ENCODE data around the gene AATK. TPM values are rescaled to one million over a fixed set of nuclear protein-coding genes. Genes with fewer than 3 reads are reported as not detected.

The AATK gene
- total and polyA plus RNA-seq, 2 of the 13 experiments (the other 11 are each of a cell fraction or from before 2014, with no cell fraction given): 2.9 to 8.4 TPM

DNA sequence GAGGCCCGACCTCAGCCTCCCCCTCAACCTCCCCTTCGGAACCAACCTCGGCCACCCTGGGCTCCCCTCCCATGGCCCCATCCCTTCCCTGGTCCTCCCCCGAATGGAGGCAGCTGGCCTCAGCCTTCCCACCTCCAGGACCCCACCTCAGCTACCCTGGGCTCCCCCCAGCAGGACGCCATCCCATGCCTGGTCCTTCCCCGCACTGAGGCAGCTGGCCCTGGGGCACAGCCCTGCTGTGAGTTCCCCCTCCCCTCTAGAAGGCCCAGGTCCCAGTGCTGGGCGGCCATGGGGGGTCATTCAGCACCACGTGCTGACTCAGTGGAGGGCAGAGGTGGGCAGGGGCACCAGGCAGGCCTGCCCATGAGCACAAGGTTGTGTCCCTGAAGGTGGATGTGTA lies 29.7 kb downstream of the AATK start:
- BruUV-seq (replicated peaks): no TSS peak
- Histone ChIP-seq H3K9me3 (ENCODE audit: low read length) (no peaks in the 10 kb centered on the region), H3K4me2 (ENCODE audit: low read depth, low read length) (no peak overlapping the region), H2AFZ (ENCODE audit: low read length) (no peak overlapping the region), H4K20me1 (ENCODE audit: insufficient read depth, low read length) (no peaks in the 10 kb centered on the region), H3K4me3 (replicated peaks in 1 of 3; ENCODE audit: insufficient read depth in 1 of 3, low read depth in 2 of 3, low read length in 3 of 3) (no peak overlapping the region), H3K4me1 (ENCODE audit: insufficient read depth, low read length) (peaks cover 36% of the 10 kb centered on the region), H3K9ac (ENCODE audit: insufficient read depth, low read depth, low read length) (no peak overlapping the region), H3K27me3 (ENCODE audit: control insufficient read depth in 1 of 2, insufficient read depth in 2 of 2, low read length in 2 of 2) (no peaks in the 10 kb centered on the region), H3K36me3 (replicated peaks in 1 of 2; ENCODE audit: control insufficient read depth in 1 of 2, insufficient read depth in 2 of 2, low read length in 2 of 2) (no peaks in the 10 kb centered on the region), H3K27ac (ENCODE audit: extremely low read length, insufficient read depth, low read length) (no peak overlapping the region), H3K79me2 (ENCODE audit: insufficient read depth, low read length) (no peaks in the 10 kb centered on the region)
- ATAC-seq (no peak), DNase-seq (ENCODE audit: low spot score) (no peak), FAIRE-seq (no peak)
- intact Hi-C loops (cut with micrococcal nuclease; ENCODE audit: unreplicated experiment) (no loop called here), in situ Hi-C loops (cut with HindIII; ENCODE audit: extremely low pct_ligation_motif_present, low pct_unique_long_range_greater_than_20kb) (no loop called here)
- 62% methylated on average over 7 of the region's 8 CpGs for WGBS (ENCODE audit: low lambda C conversion rate)
- no peak for TF ChIP-seq IKZF4 (CRISPR knock-in tag; IDR thresholded peaks at IDR 0.05; ENCODE audit: borderline replicate concordance, low read depth, not compliant biosample characterization)
- no peak for TF ChIP-seq ETV5 (CRISPR knock-in tag; IDR thresholded peaks at IDR 0.05; ENCODE audit: borderline replicate concordance)
- no peak for TF ChIP-seq DPF2 (CRISPR knock-in tag; IDR thresholded peaks at IDR 0.05; ENCODE audit: borderline replicate concordance, low read depth)
- TF ChIP-seq, protein P1, sequence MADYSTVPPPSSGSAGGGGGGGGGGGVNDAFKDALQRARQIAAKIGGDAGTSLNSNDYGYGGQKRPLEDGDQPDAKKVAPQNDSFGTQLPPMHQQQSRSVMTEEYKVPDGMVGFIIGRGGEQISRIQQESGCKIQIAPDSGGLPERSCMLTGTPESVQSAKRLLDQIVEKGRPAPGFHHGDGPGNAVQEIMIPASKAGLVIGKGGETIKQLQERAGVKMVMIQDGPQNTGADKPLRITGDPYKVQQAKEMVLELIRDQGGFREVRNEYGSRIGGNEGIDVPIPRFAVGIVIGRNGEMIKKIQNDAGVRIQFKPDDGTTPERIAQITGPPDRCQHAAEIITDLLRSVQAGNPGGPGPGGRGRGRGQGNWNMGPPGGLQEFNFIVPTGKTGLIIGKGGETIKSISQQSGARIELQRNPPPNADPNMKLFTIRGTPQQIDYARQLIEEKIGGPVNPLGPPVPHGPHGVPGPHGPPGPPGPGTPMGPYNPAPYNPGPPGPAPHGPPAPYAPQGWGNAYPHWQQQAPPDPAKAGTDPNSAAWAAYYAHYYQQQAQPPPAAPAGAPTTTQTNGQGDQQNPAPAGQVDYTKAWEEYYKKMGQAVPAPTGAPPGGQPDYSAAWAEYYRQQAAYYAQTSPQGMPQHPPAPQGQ (CRISPR knock-in tag; IDR thresholded peaks at IDR 0.05; ENCODE audit: borderline replicate concordance): no peak
- TF ChIP-seq ATF1 (CRISPR knock-in tag; IDR thresholded peaks at IDR 0.05): no peak
- TF ChIP-seq SMYD3 (CRISPR knock-in tag; IDR thresholded peaks at IDR 0.05): no peak
- no peak for TF ChIP-seq RXRB (CRISPR knock-in tag; IDR thresholded peaks at IDR 0.05; ENCODE audit: borderline replicate concordance)
- TF ChIP-seq KDM2A (CRISPR knock-in tag; IDR thresholded peaks at IDR 0.05; ENCODE audit: borderline replicate concordance, low read depth): no peak
- TF ChIP-seq NCOA5 (CRISPR knock-in tag; IDR thresholded peaks at IDR 0.05): no peak
- TF ChIP-seq ISL2 (CRISPR knock-in tag; IDR thresholded peaks at IDR 0.05): no peak
- no peak for TF ChIP-seq ZKSCAN8 (CRISPR knock-in tag; IDR thresholded peaks at IDR 0.05; ENCODE audit: borderline replicate concordance)
- no peak for TF ChIP-seq ZBTB1 (CRISPR knock-in tag; IDR thresholded peaks at IDR 0.05; ENCODE audit: borderline replicate concordance)
- CTCF ChIA-PET (ENCODE audit: low intra/inter-chr PET ratio, low total read pairs): no interaction called here
- POLR2A ChIA-PET: no interaction called here

All from HepG2 (cell line).